Fibroblast of lung (primary cell): ENCODE results near the gene EPYC.

Experiments used
- EZH2 ChIP-seq: IDR thresholded peaks from 2 replicates; pipeline ENCODE4 v1.5.1; 2012; ENCODE audit warnings: low read length, control low read depth, mild to moderate bottlenecking; ENCODE audit errors: missing control alignments
- TF ChIP-seq, protein P1 (sequence below), 2 donors: IDR thresholded peaks in 1 of 2; conservative IDR thresholded peaks in 1 of 2; 1 replicate in 1 of 2; 2 replicates in 1 of 2; pipeline ENCODE4 v1.5.1; 2011 to 2012; ENCODE audit warnings: low read length in 2 of 2, control low read depth in 1 of 2, inconsistent platforms in 1 of 2, low read depth in 1 of 2, mild to moderate bottlenecking in 1 of 2

DNA sequence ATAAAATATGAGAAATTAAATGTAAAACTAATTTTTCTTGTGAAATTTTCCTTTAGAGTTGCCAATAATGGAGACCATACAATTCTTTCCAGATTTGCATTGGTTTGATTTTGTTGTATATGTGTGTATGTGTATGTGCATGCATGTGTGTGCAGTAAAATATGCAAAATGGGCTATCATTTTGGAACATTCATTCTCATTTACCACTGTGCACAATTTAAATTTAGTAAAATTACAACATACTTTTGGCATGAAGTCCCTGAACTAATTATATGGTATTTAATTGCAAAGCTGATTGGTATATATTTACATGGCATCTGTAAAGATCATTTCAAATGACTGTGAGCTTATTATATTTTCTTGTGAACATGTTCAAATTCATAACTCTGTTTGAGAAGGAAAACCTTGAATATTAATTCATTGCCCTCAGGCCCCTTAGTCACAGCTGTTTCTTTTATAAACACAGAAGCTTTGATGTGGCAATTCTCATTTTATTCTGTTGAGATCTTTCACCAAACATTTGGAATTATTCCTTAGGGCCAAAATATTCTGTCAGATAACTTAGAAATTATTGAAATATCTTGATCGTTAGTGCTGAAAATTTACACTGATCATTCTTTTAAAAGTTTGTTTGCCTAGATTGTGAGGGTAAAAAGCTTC is 35.5 kb upstream of the EPYC start:
- TF ChIP-seq, protein P1, sequence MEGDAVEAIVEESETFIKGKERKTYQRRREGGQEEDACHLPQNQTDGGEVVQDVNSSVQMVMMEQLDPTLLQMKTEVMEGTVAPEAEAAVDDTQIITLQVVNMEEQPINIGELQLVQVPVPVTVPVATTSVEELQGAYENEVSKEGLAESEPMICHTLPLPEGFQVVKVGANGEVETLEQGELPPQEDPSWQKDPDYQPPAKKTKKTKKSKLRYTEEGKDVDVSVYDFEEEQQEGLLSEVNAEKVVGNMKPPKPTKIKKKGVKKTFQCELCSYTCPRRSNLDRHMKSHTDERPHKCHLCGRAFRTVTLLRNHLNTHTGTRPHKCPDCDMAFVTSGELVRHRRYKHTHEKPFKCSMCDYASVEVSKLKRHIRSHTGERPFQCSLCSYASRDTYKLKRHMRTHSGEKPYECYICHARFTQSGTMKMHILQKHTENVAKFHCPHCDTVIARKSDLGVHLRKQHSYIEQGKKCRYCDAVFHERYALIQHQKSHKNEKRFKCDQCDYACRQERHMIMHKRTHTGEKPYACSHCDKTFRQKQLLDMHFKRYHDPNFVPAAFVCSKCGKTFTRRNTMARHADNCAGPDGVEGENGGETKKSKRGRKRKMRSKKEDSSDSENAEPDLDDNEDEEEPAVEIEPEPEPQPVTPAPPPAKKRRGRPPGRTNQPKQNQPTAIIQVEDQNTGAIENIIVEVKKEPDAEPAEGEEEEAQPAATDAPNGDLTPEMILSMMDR (conservative IDR thresholded peaks at IDR 0.05 in 1 of 2, IDR thresholded peaks at IDR 0.05 in 1 of 2; ENCODE audit: low read depth in 1 of 2, low read length in 2 of 2) = no peak
- TF ChIP-seq EZH2 = no peak
